ENCODE data around the gene GCK.
"Not testable (repeated sequence)": the region's sequence is repeated elsewhere in the genome, so short reads cannot be mapped to it uniquely, and the experiment has no call there.

The GCK gene

DNA sequence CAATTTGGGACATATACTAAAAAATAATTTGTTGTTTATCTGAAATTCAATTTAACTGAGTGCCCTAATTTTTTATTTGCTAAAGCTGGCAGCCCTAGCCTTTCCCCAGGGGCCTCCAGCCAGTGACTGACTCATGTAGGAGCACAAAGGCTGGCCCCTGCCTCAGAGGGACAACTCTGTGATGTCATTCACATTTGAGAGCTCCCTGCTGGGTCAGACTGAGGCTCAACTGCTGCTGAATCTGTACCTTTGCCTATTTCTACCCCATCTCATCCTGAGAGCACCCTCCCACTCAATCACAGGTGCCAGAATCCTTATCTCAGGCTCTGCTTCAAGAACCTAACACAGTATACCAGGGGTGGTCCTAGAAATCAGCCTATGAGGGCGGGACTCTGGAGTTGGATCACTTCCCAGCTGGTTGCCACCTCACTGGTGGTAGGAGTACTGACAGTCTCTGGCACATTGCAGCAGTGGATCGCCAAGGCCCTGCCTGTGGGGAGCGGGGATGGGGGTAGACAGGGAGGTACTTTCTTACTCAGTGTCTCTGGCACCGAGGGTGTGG lies 11.6 kb downstream of the GCK start:
- peak in 6 of 14 donors; percentile 31 to 78 (median 48) for DNase-seq

DNA sequence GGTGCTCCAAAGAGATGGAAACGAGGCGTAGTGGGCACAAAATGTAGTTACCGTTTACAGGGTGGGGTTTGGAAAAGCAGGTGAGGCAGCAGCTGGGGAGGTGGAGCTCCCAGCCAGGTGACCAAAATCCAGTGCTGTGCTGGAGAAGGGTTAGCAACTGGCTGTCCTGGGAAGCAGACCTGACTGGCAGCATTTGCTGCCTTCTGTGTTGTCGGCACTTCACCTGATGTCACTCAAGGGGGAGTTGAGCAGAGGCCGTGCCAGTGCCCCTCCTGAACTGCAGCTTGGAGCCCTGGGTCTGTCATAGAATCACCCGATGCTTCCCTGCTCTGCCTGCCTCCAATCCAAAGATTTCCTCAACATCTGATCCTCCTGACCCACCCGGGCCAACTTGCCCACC lies 12.8 kb downstream of the GCK start:
- DNase-seq = no peak

DNA sequence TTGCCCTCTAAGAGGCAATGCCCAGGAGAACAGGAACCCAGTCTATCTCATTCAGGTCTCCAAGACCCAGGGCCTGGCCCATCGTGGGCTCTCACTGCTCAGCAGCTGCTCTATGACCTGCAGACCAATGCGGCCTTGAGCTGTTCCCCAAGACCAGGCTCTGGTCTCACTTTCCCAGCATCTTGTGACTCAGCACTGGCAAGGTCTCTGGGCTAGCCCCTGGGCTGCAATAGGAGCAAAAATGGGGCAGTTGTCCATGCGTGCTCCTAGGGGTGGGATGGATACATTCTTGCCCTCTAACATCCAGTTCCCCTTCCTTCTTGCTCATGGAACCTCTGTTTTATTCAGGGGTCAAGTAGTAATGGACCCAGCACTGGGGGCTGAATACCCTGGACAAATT lies 13.5 kb downstream of the GCK start:
- no peak for DNase-seq

DNA sequence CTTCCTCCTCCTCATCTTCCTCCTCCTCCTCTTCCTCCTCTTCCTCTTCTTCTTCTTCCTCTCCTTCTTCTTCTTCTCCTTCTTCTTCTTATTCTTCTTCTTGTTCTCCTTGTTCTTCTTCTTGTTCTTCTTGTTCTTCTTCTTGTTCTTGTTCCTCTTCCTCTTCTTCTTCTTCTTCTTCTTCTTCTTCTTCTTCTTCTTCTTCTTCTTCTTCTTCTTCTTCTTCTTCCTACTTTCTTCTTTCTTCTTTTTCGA lies 14.6 kb downstream of the GCK start:
- not testable (repeated sequence) for DNase-seq

DNA sequence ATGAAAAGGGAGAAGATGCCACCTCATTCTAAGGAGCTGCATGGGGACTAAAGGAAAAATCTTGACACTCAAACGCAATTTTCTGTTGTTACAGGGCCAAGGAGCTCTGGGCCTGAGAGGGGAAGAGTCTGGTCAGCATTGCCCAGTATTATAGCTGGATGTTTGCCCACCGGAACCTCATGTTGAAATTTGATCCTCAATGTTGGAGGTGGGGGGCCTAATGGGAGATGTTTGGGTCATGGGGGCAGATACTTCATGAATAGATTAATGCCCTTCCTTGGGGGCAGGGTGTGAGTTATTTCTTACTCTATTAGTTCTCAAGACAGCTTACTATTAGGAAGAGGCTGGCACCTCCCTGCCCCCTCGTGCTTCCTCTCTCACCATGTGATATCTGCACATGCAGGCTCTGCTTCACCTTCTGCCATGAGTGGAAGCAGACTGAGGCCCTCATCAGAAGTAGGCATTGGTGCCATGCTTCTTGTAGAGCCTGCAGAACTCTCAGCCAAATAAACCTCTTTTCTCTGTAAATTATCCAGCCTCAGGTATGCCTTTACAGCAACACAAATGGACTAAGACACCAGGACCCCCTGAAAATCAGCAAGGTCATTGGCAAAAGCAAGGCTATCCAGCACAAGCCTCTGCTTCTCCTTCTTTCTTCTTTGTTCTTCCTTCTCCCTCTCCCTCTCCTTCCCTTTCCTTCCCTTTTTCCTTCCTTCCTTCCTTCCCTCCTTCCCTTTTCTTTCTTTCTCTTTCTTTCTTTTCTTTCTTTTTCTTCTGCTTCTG lies 15.1 kb downstream of the GCK start:
- no peak for DNase-seq

DNA sequence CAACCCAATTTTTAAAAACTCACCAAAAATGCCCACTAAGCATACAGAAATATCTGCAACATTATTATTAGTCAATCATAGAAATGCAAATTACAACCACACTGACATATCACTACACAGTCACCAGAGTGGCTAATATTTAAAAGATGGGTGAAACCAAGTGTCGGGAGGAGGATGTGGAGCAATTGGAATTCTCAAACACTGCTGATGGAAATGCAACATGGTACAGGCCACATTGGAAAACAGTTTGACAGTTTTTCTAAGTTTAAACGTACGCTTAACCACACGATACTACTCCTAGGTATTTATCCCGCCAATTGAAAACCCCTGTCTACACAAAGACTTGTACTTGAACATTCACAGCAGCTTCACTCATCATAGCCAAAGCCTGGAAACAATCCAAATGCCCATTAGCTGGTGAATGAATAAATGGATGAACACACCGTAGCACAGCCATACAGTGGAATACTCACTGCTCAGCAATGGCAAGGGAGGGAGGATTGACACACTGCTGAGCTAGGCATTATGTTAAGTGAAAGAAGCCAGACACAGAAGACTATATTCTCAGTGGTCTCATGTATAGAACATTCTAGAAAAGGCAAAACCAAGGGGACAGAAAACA lies 16.3 kb downstream of the GCK start:
- DNase-seq = no peak

DNA sequence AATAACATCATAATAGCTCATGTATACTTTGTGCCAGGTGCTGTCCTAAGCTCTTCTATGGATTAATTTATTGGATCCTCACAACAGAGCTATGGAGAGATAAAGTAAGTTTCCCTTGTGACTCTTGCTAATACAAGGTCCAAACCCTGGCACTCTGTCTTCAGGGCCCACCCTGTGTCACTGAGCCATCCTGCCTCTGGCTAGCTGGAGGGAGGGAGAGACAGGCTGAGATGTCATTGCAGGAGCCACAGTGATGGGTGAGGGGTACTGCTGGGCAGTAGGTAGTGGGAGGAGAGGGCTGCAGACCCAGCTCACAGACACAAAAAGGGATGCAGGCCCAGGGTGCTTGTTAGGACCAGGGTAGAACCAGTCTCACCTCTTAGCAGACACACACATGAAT lies 16.9 kb downstream of the GCK start:
- DNase-seq = no peak

DNA sequence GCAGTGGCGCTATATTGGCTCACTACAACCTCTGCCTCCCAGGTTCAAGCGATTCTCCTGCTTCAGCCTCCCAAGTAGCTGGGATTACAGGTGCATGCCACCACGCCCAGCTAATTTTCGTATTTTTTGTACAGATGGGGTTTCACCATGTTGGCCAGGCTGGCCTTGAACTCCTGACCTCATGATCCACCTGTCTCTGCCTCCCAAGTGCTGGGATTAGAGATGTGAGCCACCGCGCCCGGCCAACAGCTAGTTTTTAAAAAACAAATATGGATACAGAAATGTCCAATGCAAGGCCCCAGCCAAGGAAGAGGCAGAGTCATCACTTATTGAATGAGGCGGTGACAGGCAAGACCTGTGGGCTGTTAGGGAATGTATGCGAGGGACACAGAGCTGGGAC lies 17.3 kb downstream of the GCK start:
- DNase-seq = not testable (repeated sequence)

DNA sequence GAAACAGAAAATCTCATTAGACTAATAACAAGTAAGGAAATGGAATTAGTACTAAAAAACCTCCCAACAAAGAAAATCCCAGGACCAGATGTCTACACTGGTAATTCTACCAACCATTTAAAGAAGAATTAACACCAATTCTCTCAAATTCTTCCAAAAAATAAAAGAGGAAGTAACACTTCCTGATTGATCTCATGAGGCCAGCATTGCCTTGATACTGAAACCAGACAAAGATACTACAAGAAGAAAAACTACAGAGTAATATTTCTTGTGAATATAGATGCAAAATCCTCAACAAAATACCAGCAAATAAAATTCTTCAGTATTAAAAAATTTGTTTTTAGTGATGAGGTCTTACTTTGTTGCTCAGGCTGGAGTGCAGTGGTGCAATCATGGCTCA lies 21.3 kb downstream of the GCK start:
- no peak for DNase-seq

DNA sequence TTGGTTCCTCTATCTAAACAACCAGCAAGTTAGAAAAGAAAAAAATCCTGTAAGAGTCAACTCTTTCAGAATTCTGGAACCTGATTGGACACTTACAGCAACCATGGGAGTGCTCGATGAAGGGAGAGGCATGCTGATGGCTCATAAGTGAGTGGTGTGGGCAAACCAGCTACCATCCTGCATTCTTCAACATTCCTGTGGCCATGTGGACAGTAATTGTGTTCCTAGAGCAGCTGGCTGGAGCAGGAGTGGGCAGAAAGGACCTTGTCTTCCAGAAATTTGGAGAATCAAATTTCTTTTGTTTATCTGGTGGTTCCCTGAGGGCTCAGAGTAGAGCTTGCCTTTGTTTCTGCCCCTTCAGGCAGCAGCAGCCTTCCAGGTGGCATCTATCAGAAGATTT lies 25.6 kb downstream of the GCK start:
- DNase-seq = no peak

DNA sequence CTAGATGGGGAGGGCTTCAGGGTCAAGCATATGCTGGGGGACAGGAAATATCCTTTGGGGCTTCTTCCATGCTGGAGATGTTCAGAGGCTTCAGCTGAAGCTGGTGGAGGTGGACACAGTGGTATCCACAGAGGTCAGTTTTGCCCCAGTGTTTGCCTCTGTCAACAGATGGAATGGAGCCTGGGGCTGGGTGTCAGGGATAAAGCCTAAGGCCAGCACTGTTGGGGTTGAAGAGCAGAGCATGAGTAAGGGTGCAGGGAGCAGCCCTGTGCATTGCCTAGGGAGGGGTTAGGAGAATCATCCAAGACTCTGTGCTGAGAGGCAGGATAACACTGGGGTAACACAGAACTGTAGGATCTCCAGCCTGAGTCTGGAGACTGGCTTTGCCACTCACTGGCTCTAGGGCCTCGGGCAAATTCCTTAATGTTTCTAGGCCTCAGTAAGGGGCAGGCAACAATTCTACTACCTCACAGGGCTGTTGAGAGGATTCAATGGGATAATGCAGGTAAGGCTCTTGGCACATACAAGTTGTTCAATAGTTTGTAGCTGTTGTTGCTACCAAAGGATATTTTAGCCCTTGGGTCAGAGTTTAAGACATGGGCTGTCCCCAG lies 26.3 kb downstream of the GCK start:
- DNase-seq = no peak

DNA sequence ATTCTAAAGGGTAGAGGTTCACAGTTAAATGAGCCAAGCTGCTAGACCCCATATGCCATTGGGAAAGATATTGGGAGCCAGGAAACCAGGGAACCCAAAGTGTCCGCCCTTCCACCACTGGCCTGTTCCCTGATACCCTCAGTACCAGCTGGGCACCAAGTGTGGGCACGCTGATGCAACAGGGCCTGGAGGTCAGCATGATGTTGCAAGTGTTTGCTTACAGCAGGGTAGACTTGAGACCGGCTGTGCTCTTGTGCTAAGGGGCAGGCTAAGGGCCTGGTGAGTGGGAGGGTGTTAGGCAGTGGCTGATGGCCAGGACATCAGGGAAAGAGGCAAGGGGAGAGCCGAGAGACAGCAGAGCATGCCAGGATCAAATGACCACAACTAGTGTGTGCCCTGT lies 27.1 kb downstream of the GCK start:
- DNase-seq = no peak

DNA sequence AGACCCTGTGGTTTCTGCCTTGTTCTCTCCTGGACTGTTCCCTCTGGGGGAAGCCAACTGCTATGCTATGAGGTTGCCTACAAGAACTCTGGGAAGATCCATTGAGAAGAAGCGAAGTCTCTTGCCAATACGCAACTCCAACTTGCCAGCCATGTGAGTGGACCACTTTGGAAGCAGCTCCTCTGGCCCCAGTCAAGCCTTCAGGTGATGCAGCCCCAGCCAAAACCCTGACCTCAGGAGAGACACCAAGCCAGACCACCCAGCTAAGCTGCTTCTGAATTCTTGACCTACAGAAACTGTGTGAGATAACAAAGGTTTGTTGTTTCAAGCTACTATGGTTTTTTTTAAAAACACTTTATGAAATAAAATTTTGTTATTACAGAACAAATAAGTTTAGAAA lies 27.9 kb downstream of the GCK start:
- no peak for DNase-seq

DNA sequence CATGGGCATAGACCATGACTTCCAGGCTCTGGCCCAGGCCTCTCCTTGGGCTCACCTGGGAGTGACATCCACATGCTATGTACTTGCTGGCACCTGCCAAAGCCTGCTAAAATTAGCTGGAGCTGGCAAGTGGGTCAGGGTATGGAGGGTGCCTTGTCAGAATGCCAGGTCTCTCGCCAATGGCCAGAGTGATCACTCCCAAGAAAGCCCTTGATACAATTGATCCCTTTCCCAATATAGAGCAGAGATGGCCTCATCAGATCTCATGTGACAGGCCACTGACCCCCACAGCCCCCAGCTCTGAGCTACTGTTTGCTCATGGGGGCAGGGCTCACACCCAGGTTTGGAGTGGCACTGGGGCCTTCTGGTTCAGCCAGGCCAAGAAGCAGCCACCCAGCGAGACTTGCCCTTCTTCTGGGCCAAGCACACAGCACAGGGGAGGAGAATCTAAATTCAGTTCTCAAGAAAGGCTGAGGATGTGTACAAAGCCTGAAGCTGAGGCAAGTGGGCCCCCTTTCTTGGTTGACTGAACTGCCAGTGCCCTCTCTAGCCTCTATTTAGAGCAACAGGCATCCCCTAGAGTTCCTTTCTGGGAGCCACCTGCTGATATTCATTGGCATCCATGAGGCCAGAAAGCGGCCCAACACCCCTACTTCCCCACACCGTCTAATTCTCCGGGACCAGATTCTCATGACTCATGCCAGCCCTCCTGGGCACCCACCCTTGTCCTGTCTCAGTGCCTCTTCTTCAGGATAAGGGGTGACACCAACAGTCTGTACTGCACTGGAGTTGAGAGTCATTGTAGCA lies 29.2 kb downstream of the GCK start:
- peak in 1 of 14 donors; percentile 80 for DNase-seq

DNA sequence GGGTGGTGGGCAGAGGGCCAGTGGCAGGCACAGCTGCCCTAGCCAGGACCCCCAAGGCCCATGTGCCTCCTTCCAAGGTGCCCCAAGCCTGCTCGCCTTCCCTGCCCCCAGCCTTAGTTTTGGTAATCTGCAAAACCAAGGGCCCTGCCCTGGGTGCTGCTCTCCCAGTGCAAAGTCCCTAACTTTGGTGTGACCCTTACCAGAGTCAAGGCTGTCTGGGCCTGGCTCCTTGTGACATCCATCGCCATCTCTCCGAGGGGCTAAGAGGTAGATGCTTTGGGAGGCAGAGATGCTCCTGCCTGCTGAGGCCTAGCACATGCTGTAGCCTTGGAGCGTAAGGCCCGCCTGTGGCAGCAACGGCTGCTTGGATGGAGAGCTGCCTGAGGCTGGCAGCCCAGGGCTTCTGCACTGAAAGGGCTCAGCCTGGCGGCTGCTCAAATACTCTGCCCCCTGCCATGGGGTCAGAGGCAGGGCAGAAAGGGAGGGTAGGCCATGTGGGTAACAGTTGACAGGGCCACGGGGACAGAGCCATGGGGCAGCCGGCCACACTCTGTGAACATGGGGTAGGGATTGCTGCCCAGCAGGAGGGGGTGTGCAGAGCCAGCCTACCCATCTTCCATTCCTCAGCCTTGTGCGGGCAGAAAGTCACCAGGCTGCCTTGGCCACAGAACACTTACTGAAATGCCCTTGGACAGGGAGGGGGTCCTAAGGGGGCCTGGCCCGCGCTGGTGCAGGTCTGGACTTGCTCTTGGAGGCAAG lies 30.2 kb downstream of the GCK start:
- DNase-seq = peak in 9 of 14 donors; percentile 39 to 81 (median 66)

DNA sequence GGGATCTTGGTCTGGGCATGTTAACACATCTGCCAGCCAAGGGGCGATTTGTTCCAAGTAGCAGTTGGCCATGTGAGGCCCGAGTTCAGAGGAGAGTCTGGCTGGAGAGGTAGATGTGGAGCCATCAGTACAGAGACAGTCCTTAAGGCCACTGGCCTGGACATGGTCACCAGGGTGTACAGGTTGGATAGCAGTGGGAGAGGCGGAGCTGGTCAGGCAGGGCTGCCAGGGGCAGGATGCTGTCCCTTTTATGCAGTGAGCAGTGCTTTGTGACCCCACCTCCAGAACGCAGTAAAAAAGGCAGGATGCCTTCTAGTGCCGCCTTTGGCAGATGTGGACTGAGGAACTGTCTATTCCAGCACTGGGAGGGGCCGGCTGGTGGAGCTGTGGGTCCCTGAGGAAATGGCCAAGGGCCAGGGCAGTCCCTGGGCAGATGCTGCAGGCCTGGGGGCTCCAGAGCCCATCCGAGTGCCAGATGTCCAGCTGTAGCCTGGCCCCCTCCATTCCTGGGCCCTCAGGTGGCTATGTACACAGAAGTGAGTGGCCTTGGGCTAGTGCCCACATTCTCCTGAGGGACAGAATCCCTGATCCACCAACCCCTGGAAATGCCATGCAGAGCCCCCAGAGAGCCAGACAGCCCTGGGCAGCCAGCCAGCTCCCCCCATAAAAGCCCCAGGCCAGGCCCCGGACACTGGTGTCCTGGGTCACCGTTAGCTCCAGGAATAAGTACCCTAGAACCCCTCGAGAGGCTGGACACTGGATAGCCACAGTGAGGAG lies 31.0 kb downstream of the GCK start:
- no peak for DNase-seq

DNA sequence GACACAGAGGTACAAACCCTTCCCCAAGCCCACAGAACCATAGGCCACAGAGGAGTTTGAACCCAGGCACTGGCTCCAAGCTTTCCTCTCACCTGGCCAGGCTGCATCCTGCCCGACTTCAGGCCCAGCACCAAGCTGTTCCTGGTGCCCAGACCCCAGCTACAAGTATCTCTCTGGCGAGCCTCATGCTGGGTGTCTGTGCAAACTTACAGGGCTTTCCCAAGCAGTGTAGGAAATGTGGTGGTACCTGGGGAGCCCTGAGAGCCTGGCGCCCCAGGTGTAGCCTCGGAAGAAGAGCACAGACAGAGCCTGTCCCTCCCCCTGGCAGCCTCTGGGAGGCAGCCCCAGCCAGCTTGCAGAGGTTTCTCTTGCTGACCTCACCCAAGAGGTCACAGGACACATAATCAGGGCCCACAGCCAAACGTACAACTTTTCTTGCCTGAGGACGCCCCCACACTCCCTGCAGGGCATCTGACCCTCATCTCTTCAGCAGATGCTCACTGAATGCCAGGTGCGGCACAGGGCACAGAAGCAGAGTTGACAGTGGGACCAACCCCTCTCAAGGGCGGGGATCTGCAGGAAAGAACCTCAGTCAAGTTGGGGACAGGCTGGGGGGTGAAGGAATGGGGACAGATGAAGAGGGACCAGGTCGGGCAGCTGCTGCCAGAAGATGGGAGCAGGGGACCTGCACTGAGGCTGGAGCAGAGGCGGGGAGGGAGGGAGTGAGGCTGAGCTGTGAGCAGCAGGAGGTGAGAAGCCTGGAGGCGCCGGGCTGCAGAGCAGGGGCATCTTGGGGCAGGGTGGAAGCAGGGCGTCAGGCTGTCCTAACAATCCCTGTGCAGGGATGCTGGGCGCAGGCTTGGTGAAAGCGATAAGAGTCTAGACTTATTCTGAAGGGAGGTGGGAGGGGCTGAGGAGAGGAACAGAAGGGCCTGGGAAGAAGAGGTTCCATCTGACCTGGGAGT lies 31.8 kb downstream of the GCK start:
- no peak for DNase-seq

DNA sequence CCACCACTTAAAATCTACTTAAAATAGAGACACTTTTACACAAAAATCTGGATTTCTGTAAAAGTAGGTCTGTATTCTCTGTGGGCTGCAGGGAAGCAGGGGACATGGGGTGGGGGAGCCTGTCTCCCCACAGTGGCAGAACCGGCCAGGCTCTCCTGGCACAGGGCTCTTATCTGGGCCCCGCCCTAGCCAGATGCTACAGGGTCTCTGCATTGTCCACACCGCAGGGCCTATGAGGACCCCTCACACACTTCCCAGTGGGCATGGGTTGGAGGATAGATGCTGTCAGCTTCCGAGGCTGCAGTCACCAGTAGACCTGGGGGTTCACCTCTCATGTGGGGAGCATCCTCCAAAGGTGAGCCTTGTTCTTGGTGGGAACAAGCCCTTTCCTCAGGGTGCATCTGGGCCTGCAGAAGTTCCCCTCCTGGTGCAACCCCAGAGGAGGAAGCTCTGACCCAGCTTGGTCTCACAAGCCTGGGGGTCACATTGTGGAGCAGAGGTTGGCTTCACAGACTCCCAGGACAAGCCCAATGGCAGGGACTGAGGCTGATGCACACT lies 32.7 kb downstream of the GCK start:
- DNase-seq = no peak

Data from C1 segment of cervical spinal cord (tissue), 14 donors.